Superior temporal gyrus (tissue), 1 donor: ENCODE data around the gene MEA1.

ENCODE experiments used
- DNase-seq: peaks from one replicate; pipeline ENCODE4 v3.0.0-alpha.2; 2016; ENCODE audit errors: extremely low spot score

The MEA1 gene

GRCh38 chr6:43038727-43039126 is 25.0 kb upstream of the MEA1 start:
- DNase-seq: no peak

GRCh38 chr6:43037706-43038105 is 24.0 kb upstream of the MEA1 start:
- no peak for DNase-seq

GRCh38 chr6:43037197-43037596 is 23.5 kb upstream of the MEA1 start:
- no peak for DNase-seq

GRCh38 chr6:43036712-43037111 is 23.0 kb upstream of the MEA1 start:
- DNase-seq: no peak

GRCh38 chr6:43035495-43036194 is 21.9 kb upstream of the MEA1 start:
- no peak for DNase-seq

GRCh38 chr6:43034190-43034525 is 20.4 kb upstream of the MEA1 start:
- DNase-seq: no peak

- DNase-seq: no peak
Measured at GRCh38 chr6:43033496-43034189, 19.9 kb upstream of the MEA1 start.

GRCh38 chr6:43032326-43032725 is 18.6 kb upstream of the MEA1 start:
- no peak for DNase-seq

GRCh38 chr6:43029120-43029519 is 15.4 kb upstream of the MEA1 start:
- no peak for DNase-seq

GRCh38 chr6:43026365-43026764 is 12.6 kb upstream of the MEA1 start:
- no peak for DNase-seq

- no peak for DNase-seq
Measured at GRCh38 chr6:43024436-43024835, 10.7 kb upstream of the MEA1 start.

- peak; percentile 83 for DNase-seq
Measured at GRCh38 chr6:43021270-43022047, 7.7 kb upstream of the MEA1 start, which contains the start of gene RRP36. Gene RRP36 (plus strand): TSS chr6:43021623. CDS start chr6:43021655, 32 bp downstream.

GRCh38 chr6:43020847-43021246 is 7.1 kb upstream of the MEA1 start:
- no peak for DNase-seq

- no peak for DNase-seq
Measured at GRCh38 chr6:43020052-43020705, 6.4 kb upstream of the MEA1 start.

GRCh38 chr6:43019152-43019551 is 5.4 kb upstream of the MEA1 start:
- DNase-seq: no peak

- DNase-seq: no peak
Measured at GRCh38 chr6:43016943-43017334, 3.2 kb upstream of the MEA1 start.

- DNase-seq: no peak
Measured at GRCh38 chr6:43016176-43016942, 2.6 kb upstream of the MEA1 start.

GRCh38 chr6:43014434-43014909 is 726 bp upstream of the MEA1 start:
- DNase-seq: no peak

- peak; percentile 27 for DNase-seq
Measured at GRCh38 chr6:43013097-43013842, 476 bp downstream of the MEA1 start.

GRCh38 chr6:43012364-43012763 is 1.4 kb downstream of the MEA1 start:
- DNase-seq: no peak

- no peak for DNase-seq
Measured at GRCh38 chr6:43011207-43011606, 2.5 kb downstream of the MEA1 start.
